ENCODE data around the gene P2RX3.

P2RX3 gene

GRCh38 chr11:57339328-57339727, 1.2 kb downstream of the P2RX3 start:
- Histone ChIP-seq H3K4me3 (ENCODE audit: low read depth in 1 of 2, low read length in 2 of 2) (no peak overlapping the region), H2AFZ (ENCODE audit: low read depth, low read length) (no peak overlapping the region), H3K4me1 (ENCODE audit: insufficient read depth, low read length) (peaks cover 17% of the 10 kb centered on the region), H3K4me2 (ENCODE audit: insufficient read depth, low read length) (no peak overlapping the region), H3K36me3 (ENCODE audit: insufficient read depth, low read length) (peaks cover 3% of the 10 kb centered on the region), H3K79me2 (ENCODE audit: insufficient read depth, low read length) (peaks cover 24% of the 10 kb centered on the region), H3K9me3 (ENCODE audit: insufficient read depth, low read length, severe bottlenecking) (no peaks in the 10 kb centered on the region), H3K27me3 (ENCODE audit: insufficient read depth, low read length, poor library complexity) (peaks cover 6% of the 10 kb centered on the region), H3K27ac (ENCODE audit: low read length) (no peak overlapping the region), H4K20me1 (ENCODE audit: insufficient read depth, low read length) (no peaks in the 10 kb centered on the region), H3K9ac (ENCODE audit: low read depth, low read length) (no peak overlapping the region)
- ATAC-seq (ENCODE audit: insufficient read depth, low read depth) (no peak), DNase-seq (no peak)
- TF ChIP-seq EZH2 (IDR thresholded peaks at IDR 0.05; ENCODE audit: borderline replicate concordance, low read depth, low read length, severe bottlenecking) (no peak), CTCF (IDR thresholded peaks at IDR 0.05; ENCODE audit: borderline replicate concordance, extremely low read depth, low read length, poor library complexity, severe bottlenecking) (no peak)

- Histone ChIP-seq H3K9ac (ENCODE audit: low read depth, low read length) (no peak overlapping the region), H3K4me1 (ENCODE audit: insufficient read depth, low read length) (peaks cover 10% of the 10 kb centered on the region), H3K79me2 (ENCODE audit: insufficient read depth, low read length) (peaks cover 16% of the 10 kb centered on the region), H3K36me3 (ENCODE audit: insufficient read depth, low read length) (no peaks in the 10 kb centered on the region; the same call in 1 of the 2 replicates), H3K27ac (ENCODE audit: low read length) (no peak overlapping the region), H4K20me1 (ENCODE audit: insufficient read depth, low read length) (no peaks in the 10 kb centered on the region), H3K4me2 (ENCODE audit: insufficient read depth, low read length) (no peak overlapping the region), H3K4me3 (ENCODE audit: low read depth in 1 of 2, low read length in 2 of 2) (no peak overlapping the region), H3K27me3 (ENCODE audit: insufficient read depth, low read length, poor library complexity) (peaks cover 6% of the 10 kb centered on the region), H3K9me3 (ENCODE audit: insufficient read depth, low read length, severe bottlenecking) (no peaks in the 10 kb centered on the region), H2AFZ (ENCODE audit: low read depth, low read length) (no peak overlapping the region)
- no peak for ATAC-seq (ENCODE audit: insufficient read depth, low read depth)
- peak; percentile 49 for TF ChIP-seq CTCF (IDR thresholded peaks at IDR 0.05; ENCODE audit: borderline replicate concordance, extremely low read depth, low read length, poor library complexity, severe bottlenecking)
- no peak for TF ChIP-seq EZH2 (IDR thresholded peaks at IDR 0.05; ENCODE audit: borderline replicate concordance, low read depth, low read length, severe bottlenecking)
- DNase-seq = no peak
These were observed 2.0 kb downstream of the P2RX3 start for GRCh38 chr11:57340039-57340615.

- no peak for ATAC-seq (ENCODE audit: insufficient read depth, low read depth)
- H2AFZ ChIP-seq (ENCODE audit: low read depth, low read length) = no peak overlapping the region
- H3K4me2 ChIP-seq (ENCODE audit: insufficient read depth, low read length) = no peak overlapping the region
These were observed 3.2 kb downstream of the P2RX3 start for GRCh38 chr11:57341250-57341808.

More at GRCh38 chr11:57341250-57341808, 3.2 kb downstream of the P2RX3 start:
- Histone ChIP-seq H3K9me3 (ENCODE audit: insufficient read depth, low read length, severe bottlenecking) (no peaks in the 10 kb centered on the region), H3K36me3 (ENCODE audit: insufficient read depth, low read length) (no peaks in the 10 kb centered on the region), H3K4me3 (ENCODE audit: low read depth in 1 of 2, low read length in 2 of 2) (no peak overlapping the region), H3K27ac (ENCODE audit: low read length) (no peak overlapping the region), H3K4me1 (ENCODE audit: insufficient read depth, low read length) (peaks cover 6% of the 10 kb centered on the region), H3K9ac (ENCODE audit: low read depth, low read length) (no peak overlapping the region), H4K20me1 (ENCODE audit: insufficient read depth, low read length) (no peaks in the 10 kb centered on the region), H3K27me3 (ENCODE audit: insufficient read depth, low read length, poor library complexity) (peaks cover 6% of the 10 kb centered on the region), H3K79me2 (ENCODE audit: insufficient read depth, low read length) (peaks cover 5% of the 10 kb centered on the region)
- DNase-seq = no peak
- TF ChIP-seq EZH2 (IDR thresholded peaks at IDR 0.05; ENCODE audit: borderline replicate concordance, low read depth, low read length, severe bottlenecking) = no peak
- no peak for TF ChIP-seq CTCF (IDR thresholded peaks at IDR 0.05; ENCODE audit: borderline replicate concordance, extremely low read depth, low read length, poor library complexity, severe bottlenecking)
